Stimulated activated CD4-positive, alpha-beta T cell treated with anti-CD3 and anti-CD28 coated beads, Interleukin-12 subunit alpha, Interleukin-12 subunit beta, amount 100 ng/mL, for 48 hours (primary cell): ENCODE data around the gene NKX2-3.

ENCODE experiments used
- DNase-seq, 3 donors: peaks; one replicate each; pipeline ENCODE4 v3.0.0-alpha.2; 2020; ENCODE audit warnings: low read depth in 2 of 3, low spot score in 1 of 3

NKX2-3 gene

DNA sequence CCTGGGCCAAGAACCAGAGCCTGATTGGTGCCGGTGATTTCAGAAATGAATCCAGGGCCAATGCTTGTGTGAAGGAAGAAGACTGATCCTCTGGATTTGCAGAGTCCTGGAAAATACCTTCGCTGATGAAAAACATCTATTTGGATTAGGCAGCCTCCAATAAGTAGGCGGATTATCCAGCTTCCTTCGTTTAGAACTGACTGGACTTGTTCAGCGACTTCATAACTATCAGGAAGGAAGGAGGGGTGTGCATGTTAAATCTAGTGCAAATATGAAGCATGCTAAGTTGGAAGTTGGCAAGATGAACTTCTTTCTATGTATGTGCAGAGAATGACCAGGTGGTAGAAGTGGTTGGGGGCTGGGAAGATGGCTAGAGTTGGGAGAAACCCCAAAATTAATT is 41.0 kb downstream of the NKX2-3 start:
- DNase-seq, result no peak

DNA sequence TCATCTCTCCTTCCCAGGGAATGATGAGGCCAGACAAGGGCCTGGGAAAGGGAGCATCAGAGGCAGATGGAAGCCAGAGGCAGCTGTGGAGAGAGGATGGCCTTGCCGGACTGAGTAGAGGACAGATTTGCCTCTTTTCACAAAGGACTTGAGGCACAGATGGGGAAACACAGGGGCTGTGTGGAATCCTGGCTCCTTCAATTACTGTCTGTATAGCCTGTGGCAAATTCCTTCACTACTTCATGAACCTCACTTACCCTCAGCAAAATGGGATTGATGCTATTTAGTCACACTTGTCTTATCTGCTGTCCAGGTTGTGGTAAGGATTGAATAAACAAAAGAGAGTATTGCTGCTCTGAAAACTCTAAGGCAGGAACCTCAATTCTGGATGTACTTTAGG is 47.2 kb downstream of the NKX2-3 start:
- no peak for DNase-seq

DNA sequence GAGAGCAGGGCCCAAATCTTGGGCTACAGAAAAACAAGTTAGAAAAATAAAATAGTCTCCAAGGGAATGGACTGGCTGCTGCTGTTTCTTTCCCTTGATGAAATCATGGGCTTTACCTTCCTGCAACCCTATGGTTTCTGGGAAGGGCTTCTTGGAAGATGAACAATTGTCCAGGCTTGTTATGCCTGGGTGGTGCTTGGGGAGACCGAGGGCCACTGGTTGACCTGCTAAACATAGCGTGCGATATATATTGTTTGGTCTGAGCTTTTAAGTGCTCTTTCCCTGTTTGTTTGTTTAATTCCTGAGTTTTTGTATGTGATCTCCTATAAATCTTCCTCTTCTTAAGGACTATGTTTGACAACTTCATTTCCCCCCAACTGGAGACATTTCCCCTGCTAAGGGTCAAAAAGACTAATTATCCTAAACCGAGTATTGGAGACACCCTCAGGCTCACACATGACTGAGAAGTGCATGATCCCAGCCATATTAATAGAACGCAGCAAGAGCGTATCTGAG is 49.6 kb downstream of the NKX2-3 start:
- DNase-seq, result no peak

DNA sequence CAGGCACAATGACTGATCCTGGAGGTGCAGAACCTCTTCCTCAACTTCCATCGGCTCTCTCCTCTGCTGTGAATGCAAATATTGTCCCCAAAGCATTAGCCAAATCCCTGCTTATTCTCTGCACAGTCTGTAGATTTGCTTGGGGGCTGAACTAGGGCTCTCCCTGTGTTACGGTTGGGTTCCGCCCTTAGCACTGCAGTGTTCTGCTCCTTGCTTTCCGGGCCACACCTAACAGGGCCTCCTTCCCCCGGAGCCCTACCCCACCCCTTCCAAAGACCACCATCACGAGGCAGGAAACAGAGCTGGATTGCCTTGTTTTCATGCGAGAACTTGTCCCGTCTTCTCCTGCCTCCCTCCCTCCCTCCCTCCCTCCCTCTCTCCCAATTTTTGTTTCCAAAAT is 50.9 kb downstream of the NKX2-3 start:
- DNase-seq, result no peak
